ENCODE data around the gene SNUPN.
"Not testable (repeated sequence)": the region's sequence is repeated elsewhere in the genome, so short reads cannot be mapped to it uniquely, and the experiment has no call there.

The SNUPN gene

GRCh38 chr15:75631935-75632334, 6.4 kb upstream of the SNUPN start:
- no peak for DNase-seq

- no peak for DNase-seq
Observed at GRCh38 chr15:75622505-75622904, 3.0 kb downstream of the SNUPN start.

DNA sequence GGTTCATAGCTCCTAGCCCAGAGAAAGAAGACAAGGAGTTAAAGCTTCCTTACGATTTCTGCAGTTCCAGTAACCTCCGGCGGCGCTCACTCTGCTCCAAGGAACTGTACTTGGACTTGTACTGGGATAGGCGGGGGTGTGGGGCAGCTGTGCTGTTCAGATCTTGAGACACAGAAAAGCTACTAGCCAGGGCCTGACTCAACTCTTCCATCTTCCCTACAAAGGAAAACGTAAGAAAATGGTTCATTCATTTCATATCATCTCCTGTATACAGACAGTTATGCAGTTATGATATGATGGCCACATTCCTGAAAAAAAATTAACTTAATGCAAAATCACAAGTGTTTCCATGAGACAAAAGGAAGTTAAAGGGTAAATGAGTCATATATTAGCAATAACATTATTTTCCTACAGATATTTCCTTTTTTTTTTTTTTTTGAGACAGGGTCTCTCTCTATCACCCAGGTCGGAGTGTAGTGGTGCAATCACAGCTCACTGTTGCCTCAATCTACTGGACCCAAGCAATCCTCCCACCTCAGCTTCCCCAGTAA, 4.6 kb downstream of the SNUPN start:
- no peak for DNase-seq

- no peak for DNase-seq
Observed at GRCh38 chr15:75620058-75620820, 5.3 kb downstream of the SNUPN start.

GRCh38 chr15:75616766-75617165, 8.8 kb downstream of the SNUPN start:
- DNase-seq = no peak

- peak; percentile 42 for DNase-seq
Observed at GRCh38 chr15:75606711-75607699, 18.5 kb downstream of the SNUPN start.

DNA sequence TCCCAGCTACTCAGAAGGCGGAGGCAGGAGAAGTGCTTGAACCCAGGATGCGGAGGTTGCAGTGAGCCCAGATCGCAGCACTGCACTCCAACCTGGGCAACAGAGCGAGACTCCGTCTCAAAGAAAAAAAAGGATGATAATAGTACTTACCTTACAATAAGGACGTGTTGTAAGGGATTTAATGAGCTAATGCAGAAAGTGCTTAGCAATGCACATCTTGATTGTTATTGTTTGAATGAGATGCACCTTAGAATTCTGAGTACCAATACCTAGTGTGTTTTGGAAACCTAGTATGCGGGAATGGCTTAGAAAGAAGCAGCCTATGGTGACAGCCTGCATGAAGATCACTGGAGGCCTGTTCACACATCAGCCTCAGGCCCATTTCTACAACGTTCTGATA, 19.5 kb downstream of the SNUPN start:
- no peak for DNase-seq

- no peak for DNase-seq
Observed at GRCh38 chr15:75599401-75599800, 26.1 kb downstream of the SNUPN start.

GRCh38 chr15:75598361-75598760, 27.2 kb downstream of the SNUPN start:
- DNase-seq = no peak

DNA sequence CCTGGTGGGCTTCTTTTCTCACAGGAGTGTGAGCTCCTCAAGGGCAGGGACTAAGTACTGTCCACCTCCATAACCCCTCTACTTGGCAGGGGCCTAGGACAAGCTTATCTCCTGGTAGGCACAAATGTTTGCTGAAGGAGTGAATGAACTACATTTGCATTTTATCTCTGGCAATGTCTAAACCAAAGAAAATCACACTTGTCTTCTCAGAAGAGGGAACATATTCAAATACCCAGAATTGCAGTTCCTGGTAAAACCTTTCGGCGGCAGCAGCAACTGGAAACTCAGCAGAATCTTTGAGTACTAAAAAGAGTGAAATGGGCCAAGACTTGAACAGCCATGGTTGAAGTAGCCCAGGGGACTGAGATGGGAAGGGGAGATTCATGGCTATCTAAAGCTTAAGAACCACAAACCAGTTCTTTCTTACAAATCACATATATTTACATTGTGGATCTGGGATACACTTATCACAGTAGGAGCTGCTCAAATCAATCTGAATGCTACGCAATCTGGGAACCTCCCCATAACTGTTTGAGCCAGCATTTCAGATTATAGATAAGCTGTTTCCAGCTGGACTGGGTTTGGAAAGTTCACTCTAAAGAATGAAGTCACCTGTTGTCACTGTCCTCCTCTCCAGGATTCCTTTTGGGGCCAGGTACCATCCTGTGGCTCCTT, 27.7 kb downstream of the SNUPN start:
- DNase-seq = peak; percentile 42

DNA sequence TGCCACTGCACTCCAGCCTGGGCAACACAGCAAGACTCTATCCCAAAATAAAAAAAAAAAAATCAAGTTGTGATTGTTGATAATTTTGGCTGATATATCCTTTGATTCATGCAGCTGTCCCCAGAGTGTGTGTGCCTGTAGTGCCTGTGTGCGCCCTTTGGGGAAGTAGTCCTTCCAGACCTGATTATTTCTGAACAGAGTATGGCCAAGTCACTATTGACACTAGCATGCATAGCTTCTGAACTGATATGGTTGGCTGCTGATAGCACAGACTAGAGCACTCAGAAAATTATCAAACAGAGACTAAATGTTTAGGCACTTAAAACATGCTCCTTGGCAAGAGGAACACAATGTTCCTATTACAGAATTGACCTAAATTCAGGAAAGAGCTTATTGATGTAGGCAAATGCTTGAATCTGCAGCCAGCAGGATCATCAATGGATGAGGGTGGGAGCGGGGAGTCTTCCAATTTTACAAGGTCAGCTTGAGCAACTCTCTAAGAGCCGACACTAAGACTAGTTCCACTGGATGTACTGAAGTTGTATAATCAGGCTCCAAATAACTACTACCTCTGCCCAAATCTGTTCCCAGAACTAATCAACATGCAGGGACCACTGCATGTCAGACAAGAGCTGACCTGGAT, 28.7 kb downstream of the SNUPN start:
- DNase-seq = no peak

DNA sequence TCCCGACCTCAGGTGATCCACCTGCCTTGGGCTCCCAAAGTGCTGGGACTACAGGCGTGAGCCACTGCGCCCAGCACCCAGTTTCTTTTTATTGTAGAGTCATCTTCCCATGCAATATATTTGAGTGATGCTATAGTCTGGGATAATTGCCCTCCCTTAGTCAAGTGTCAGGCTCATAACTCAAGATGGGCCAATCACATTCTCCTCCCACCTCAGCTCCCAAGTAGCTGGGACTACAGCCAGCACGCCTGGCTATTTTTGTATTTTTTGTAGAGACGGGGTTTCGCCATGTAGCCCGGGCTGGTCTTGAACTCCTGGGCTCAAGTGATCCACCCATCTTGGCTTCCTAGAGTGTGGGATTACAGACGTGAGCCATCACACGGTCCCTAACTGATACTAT, 31.2 kb downstream of the SNUPN start:
- DNase-seq = no peak

DNA sequence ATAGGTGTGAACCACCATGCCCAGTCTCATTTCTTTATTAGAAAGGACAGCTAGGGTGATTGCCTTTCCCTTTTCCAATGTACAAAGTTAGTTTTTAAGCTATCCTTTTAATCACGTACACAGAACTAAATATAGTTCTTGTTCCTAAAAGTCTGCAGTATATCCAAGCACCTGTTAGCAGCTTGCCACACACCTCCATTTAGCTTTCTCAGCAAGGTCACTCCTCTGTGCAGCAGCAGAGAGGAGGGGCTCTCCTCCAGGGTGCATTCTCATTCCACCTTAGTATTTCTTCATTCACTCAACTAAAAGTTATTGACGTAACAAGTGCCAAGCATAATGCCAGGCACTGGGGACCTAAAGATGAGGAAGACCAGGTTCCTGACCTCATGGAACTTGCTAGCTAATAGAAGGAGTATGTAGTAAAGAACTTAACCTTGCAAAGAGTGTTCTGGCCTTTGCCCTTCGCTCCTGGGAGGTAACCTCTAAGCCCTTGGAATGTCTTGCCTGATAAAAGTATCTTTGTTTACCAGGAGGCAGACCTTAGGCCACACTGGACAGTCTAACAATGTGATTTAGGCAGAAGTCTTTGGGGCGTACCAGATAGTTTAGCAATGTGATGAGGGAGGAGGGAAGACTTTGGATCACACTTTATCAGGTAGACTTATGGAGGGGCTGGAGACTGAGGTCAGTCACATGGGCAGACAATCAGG, 33.7 kb downstream of the SNUPN start:
- no peak for DNase-seq

DNA sequence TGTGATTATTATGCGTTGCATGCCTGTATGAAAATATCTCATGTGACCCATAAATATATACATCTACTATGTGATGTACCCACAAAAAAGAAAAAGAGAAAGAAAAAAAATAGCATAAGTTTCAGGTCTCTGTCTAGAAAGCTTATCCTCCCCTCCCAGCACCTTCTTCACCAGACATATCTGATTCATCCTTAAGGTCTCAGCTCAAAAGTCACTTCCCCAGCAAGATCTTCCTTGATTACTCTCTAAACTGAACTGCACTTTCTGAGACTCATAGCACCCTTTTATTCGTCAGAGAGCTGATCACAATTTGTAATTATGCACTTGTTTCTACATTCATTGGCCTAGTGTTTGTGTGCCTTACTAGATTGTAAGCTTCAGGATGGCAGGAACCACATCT, 35.3 kb downstream of the SNUPN start:
- no peak for DNase-seq

DNA sequence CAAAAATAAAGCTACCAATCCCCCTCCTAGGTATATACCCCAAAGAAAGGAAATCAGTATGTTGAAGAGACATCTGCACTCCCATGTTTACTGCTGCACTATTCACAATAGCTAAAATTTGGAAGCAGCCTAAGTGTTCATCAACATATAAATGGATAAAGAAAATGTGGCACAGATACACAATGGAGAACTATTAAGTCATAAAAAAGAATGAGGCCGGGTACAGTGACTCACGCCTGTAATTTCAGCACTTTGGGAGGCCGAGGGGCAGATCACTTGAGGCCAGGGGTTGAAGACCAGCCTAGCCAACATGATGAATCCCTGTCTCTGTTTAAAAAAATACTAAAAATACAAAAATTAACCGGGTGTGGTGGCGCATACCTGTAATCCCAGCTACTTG, 36.5 kb downstream of the SNUPN start:
- DNase-seq = no peak

- not testable (repeated sequence) for DNase-seq
Observed at GRCh38 chr15:75586422-75586821, 39.1 kb downstream of the SNUPN start.

GRCh38 chr15:75584121-75584520, 41.4 kb downstream of the SNUPN start:
- no peak for DNase-seq

GRCh38 chr15:75583701-75584100, 41.8 kb downstream of the SNUPN start:
- DNase-seq = no peak

- DNase-seq = not testable (repeated sequence)
Observed at GRCh38 chr15:75582943-75583342, 42.6 kb downstream of the SNUPN start.

DNA sequence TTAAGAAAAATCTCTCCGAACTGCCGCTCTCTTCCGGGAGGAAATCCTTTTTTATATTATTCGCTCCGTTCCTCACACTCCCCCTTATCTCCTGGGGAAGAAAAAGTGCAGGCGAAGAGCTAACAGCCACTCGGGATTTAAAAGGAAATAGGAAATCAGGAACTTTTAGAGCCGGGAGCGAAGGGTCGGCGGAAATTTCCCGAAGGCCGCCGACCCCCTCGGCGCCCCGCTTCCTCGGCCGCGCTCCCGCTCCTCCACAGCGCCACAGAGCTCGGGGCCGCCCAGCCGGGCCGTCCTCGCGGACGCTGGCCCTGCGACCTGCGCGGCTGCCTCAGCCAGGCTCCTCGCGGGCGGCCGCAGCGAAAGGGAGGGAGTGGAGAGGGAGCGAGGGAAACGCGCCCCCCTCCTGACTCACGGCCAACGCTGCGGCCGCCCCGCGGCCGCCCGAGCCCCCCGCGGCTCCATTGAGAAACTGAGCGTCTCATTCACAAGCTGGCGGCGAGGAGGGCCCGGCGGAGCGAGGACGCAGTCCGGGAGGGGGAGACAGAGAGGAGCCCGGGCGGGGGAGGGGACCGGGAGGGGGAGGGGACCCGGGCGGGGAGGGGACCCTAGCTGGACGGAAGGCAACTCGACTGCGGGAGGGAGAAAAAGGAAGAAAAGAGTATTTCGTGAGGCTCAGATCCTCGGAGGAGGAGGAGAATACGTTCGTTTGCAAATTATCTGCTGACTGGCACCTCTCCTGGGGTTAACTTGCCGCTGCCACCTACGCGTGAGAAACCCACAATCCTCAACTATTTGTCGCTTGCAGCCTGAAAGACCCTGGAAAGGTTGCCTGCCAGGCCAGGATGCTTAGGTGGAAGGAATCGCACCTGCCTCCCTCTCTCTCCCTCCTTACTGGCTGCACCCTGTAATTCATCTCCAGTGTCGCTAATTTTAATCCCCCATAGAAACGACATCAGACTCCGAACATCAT, 46.3 kb downstream of the SNUPN start, which contains the start of gene PTPN9:
TSS of gene PTPN9 (minus strand) at position 368 of the 973 bp plus-strand sequence. CDS start 539 bp downstream, outside the sequence.
- DNase-seq = peak; percentile 77

All from CD4-positive, alpha-beta T cell treated with Interleukin-6 for 4 hours (primary cell).